22Rv1 (cell line): ENCODE measurements around the gene C10orf105.

Experiments
- H3K27ac ChIP-seq: fragments of 450-650 bp; 2 replicates; pipeline ENCODE4 v1.5.1; 2017
- ZFX ChIP-seq: fragments of 450-650 bp; IDR thresholded peaks from 2 replicates; pipeline ENCODE4 v1.6.1; 2017; ENCODE audit warnings: antibody characterized with exemption, borderline replicate concordance
- TF ChIP-seq, protein P1 (sequence below): fragments of 450-650 bp; IDR thresholded peaks from 2 replicates; pipeline ENCODE4 v1.5.1; 2017; ENCODE audit warnings: mild to moderate bottlenecking

Gene C10orf105

DNA sequence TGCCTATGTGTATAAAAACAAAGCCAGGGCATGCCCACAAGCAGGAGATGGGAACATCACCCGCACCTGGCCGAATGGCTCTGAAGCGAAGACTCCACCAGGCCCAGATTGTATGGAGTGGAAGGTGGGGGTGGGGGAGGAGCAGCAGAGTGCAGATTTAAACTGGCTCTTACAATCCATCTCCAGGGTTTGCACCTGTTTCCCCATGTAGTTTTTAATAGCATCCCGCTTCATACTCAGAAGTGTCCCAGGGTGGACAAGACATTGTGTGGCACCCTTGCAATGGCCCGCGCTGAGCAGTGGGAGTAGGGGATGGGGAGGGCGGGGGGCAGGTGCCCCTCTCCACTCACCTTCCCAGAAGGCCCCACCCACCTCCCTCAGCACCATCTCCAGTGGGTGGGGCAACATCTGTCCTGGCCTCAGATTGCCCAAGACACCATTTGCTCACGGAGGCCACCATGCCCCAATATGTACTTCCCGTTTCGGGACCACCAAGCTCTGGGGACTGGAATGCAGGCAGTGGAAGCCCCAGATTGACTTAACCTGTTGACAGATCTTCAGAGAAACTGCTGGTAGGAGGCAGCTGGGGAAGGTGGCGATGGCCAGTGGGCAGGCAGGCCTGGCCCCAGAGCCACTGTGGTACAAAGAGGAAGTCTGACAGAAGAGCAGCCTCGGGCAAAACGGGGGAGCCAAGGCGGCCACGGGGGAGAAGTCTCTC is 30.7 kb upstream of the C10orf105 start:
- no peak for TF ChIP-seq ZFX
- TF ChIP-seq, protein P1, sequence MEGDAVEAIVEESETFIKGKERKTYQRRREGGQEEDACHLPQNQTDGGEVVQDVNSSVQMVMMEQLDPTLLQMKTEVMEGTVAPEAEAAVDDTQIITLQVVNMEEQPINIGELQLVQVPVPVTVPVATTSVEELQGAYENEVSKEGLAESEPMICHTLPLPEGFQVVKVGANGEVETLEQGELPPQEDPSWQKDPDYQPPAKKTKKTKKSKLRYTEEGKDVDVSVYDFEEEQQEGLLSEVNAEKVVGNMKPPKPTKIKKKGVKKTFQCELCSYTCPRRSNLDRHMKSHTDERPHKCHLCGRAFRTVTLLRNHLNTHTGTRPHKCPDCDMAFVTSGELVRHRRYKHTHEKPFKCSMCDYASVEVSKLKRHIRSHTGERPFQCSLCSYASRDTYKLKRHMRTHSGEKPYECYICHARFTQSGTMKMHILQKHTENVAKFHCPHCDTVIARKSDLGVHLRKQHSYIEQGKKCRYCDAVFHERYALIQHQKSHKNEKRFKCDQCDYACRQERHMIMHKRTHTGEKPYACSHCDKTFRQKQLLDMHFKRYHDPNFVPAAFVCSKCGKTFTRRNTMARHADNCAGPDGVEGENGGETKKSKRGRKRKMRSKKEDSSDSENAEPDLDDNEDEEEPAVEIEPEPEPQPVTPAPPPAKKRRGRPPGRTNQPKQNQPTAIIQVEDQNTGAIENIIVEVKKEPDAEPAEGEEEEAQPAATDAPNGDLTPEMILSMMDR = no peak

DNA sequence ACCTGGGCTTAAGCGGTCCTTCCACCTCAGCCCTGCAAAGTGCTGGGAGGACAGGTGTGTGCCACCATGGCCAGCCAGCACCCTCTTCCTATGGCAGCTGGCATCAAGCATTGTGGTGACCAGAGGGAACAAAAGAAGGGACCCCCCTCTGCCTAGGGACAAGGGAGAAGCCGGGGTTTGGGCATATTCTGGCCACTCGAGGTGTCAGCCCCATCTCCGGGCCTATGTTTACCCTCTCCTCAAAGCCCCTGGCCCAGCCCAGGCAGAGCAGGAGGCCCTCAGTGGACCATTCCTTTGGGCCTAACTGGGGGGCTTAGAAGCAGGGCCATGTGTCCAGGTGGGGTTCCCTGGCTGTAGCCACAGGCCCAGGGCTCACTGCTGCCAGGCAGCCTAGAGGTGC is 29.8 kb upstream of the C10orf105 start:
- no peak for TF ChIP-seq ZFX
- TF ChIP-seq, protein P1 = no peak
- H3K27ac ChIP-seq = no peak overlapping the region

More for the DNA sequence above, 30.7 kb upstream of the C10orf105 start:
- H3K27ac ChIP-seq = no peak overlapping the region

DNA sequence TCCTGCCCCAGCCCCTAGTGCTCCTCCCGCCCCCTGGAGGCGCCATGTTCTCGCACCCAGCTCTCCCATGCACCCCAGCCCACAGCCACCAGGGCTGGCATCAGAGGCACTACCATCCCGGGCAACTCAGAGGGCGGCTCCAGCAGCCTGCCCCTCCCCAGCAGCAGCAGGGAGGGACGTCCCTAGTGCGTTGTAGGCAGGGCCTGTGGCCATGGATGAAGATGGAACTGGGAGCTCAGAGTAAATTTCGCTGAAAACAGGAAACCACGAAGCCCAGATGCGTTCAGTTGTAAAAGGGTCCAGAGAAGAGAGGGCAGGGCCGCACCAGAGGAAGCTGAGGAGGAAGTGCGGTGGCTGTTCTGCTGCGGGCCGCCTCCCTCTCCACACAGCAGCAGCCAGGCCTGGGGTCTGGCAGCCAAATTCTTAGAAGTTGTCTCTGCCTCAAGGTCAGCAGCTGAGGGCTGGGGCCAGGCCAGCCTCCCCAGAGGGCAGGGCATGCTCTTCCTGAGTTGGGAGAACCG is 29.2 kb upstream of the C10orf105 start:
- H3K27ac ChIP-seq = no peak overlapping the region

DNA sequence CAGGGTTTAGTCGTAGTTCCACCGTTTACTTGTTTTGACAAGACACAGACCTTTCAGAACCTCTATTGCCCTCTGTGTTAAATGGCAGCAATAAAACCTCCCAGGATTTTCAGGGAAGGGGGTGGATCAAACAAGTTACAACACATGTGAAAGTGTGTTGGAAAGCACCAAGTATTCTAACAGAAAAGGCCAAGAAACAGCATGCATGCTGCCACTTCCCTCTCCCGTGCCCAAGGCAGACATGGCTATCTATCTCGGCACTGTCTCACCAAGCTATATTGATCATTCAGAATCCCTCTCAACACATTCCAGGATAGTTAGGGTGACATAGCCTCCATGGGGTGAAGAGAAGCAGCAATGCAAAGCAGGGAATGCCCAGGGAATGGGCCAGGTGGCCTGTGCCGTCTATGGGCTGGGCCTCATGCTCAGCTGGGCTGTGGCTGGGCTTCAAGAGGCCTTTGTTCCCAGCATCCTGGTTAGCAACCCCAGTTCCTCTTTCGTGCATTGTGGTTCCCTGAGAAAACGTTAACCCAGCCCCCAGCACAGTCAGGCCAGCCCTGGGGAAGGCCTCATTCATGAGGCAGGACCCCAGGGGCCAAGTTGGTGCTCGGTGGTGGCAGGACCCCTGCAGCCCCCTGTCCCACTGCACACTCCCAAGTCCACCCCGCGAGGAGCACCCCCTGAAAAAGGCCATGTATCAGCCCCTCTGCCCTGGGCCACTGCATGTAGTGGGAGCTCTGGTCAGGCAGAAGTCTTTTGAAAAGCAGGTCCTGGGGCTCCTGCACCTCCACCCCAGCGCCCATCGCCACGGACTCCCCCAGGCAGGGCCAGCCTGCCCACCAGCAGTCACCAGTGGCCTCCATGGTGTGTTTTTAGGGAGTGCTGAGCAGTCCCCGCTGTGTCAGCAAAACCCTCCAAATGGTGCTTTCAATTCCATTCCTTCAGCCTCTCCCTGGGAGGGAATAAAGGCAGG is 28.3 kb upstream of the C10orf105 start:
- no peak overlapping the region for H3K27ac ChIP-seq
- no peak for TF ChIP-seq ZFX
- TF ChIP-seq, protein P1 = no peak

More for the DNA sequence above, 29.2 kb upstream of the C10orf105 start:
- TF ChIP-seq, protein P1 = no peak
- no peak for TF ChIP-seq ZFX

DNA sequence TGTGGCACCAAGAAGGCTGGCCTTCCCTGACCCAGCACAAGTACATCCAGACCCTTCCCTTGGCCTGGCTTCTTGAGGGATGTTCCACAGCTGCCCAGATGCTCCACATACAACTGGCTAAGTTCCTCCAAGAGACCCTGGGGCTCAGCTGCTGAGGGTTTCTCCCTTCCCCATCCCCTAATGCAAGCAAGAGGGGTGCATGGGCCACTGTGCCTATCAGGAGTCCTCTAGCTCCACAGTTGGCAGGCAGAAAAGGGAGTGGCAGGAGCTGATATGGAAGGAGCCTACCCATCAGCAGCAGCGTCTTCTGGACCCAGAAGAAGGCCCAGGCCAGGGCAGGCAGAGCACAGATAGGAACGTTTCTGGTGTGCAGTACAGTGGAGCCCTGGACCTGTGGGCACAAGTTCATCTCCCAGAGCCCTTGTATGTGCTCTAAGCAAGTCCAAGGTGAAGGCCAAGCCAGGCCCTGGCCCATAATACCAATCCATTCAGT is 27.5 kb upstream of the C10orf105 start:
- no peak overlapping the region for H3K27ac ChIP-seq
- TF ChIP-seq, protein P1 = no peak
- no peak for TF ChIP-seq ZFX

DNA sequence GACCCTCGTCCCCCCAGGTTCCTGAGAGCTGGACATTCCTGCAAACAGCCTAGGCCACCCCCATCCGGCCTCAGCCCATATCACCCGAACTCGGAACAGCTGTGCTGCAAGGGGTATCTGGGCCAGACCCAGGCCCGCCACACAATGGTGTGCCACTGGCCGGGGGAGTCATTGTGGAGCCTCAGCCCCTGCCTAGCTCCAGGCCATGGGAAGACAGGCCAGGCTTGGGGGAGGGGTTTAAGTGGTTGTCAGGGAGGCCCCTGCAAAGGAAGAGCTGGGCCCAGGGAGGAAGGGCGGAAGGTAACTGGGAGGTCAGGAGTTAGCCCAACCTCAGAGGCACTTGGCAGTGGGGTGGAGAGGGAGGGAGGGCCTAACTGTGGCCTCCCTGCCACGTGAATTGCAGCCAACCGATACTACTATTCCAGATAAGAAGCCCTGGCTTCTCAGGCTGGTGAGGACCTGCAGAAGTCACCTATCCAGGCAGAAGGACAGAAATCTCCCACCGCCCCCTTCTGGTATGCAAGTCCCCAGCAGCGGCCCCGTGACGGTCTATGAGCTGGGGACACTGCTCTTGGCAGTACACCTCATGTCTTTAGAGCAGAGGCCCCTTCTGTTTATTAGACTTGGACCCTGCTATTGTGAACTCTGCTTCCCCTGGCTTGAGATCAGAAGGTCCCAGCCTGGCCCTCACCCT is 26.9 kb upstream of the C10orf105 start:
- TF ChIP-seq, protein P1 = no peak
- TF ChIP-seq ZFX = no peak
- H3K27ac ChIP-seq = no peak overlapping the region
